ENCODE results near the gene SLC1A1. TPM values are rescaled to one million over a fixed set of nuclear protein-coding genes. Genes with fewer than 3 reads are reported as not detected.

The SLC1A1 gene
- total RNA-seq, 1 experiment from 2014 or later: 71.6 TPM

DNA sequence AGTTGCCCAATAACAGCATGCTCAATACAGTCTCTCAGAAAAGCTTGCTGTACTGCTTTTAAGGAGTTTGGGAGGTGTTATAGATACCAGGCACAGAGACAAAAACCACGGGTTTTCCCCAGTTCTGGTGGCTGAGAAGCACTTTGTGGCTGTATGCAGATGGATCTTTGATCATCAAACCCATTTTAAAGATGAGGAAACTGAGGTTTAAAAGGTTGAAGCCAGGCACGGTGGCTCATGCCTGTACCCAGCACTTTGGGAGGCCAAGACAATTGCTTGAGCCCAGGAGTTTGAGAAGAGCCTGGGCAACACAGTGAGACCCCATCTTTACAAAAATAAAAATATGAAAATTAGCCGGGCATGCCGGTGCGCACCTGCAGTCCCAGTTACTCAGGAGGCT, 125.5 kb downstream of the SLC1A1 start:
- TF ChIP-seq, protein P1, sequence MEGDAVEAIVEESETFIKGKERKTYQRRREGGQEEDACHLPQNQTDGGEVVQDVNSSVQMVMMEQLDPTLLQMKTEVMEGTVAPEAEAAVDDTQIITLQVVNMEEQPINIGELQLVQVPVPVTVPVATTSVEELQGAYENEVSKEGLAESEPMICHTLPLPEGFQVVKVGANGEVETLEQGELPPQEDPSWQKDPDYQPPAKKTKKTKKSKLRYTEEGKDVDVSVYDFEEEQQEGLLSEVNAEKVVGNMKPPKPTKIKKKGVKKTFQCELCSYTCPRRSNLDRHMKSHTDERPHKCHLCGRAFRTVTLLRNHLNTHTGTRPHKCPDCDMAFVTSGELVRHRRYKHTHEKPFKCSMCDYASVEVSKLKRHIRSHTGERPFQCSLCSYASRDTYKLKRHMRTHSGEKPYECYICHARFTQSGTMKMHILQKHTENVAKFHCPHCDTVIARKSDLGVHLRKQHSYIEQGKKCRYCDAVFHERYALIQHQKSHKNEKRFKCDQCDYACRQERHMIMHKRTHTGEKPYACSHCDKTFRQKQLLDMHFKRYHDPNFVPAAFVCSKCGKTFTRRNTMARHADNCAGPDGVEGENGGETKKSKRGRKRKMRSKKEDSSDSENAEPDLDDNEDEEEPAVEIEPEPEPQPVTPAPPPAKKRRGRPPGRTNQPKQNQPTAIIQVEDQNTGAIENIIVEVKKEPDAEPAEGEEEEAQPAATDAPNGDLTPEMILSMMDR (IDR thresholded peaks at IDR 0.05; ENCODE audit: unreplicated experiment): no peak
- H3K9me3 Mint-ChIP-seq (ENCODE audit: low read depth, unreplicated experiment): no peaks in the 10 kb centered on the region
- H3K27me3 Mint-ChIP-seq (ENCODE audit: unreplicated experiment): no peaks in the 10 kb centered on the region
- no peak overlapping the region for H3K27ac Mint-ChIP-seq (ENCODE audit: unreplicated experiment)
- H3K36me3 Mint-ChIP-seq (ENCODE audit: insufficient read depth, unreplicated experiment): no peaks in the 10 kb centered on the region
- no peak overlapping the region for H3K4me3 Mint-ChIP-seq (ENCODE audit: low read depth, unreplicated experiment)
- no peak for DNase-seq
- CTCF ChIA-PET: no interaction called here
- intact Hi-C loops (cut with micrococcal nuclease; ENCODE audit: unreplicated experiment): no loop called here
- no peaks in the 10 kb centered on the region for H3K4me1 Mint-ChIP-seq (ENCODE audit: low read depth, unreplicated experiment)
- BruUV-seq (replicated peaks): no TSS peak

DNA sequence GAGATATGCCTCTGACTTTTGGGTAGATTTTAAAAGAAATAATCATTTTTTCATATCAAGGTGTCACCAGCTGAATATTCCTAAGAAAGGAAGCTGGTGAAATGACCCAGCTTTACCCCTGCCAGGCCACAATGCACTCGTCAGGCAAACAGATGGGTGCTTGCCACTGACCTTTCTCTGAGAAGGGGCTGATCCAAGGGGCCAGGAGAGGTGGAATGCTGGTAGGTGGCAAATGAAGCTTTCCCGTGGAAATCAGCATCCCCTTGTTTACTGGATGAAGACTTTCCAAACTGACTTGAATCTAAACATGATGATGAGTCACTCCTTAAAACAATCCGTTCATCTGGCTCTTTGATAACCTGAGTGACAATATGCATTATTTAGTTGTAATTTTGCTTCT, 127.5 kb downstream of the SLC1A1 start:
- intact Hi-C loops (cut with micrococcal nuclease; ENCODE audit: unreplicated experiment): no loop called here
- no peak overlapping the region for H3K27ac Mint-ChIP-seq (ENCODE audit: unreplicated experiment)
- CTCF ChIA-PET: no interaction called here
- no peaks in the 10 kb centered on the region for H3K4me1 Mint-ChIP-seq (ENCODE audit: low read depth, unreplicated experiment)
- H3K9me3 Mint-ChIP-seq (ENCODE audit: low read depth, unreplicated experiment): no peaks in the 10 kb centered on the region
- no peak overlapping the region for H3K4me3 Mint-ChIP-seq (ENCODE audit: low read depth, unreplicated experiment)
- BruUV-seq (replicated peaks): no TSS peak
- H3K27me3 Mint-ChIP-seq (ENCODE audit: unreplicated experiment): no peaks in the 10 kb centered on the region
- DNase-seq: no peak
- H3K36me3 Mint-ChIP-seq (ENCODE audit: insufficient read depth, unreplicated experiment): no peaks in the 10 kb centered on the region
- TF ChIP-seq, protein P1 (IDR thresholded peaks at IDR 0.05; ENCODE audit: unreplicated experiment): no peak

DNA sequence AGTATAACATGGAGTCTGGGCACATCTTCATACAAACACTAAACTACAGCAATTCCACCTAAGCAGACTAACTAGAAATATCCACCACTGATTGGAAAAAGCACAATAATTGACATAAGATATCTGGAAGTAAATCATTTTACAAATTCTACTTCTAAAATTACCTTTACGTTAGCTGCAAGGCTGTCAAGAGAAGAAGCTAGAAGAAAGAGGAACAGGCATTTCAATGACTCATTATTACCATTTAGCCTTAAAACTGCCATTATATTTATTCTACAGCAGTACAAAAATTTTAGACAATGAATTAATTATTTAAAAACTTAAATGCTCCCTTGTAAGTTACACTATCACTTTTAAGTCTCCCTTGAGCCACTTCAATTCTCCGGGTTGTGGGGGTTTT, 128.4 kb downstream of the SLC1A1 start:
- no TSS peak for BruUV-seq (replicated peaks)
- DNase-seq: no peak
- H3K4me1 Mint-ChIP-seq (ENCODE audit: low read depth, unreplicated experiment): no peaks in the 10 kb centered on the region
- no peak overlapping the region for H3K4me3 Mint-ChIP-seq (ENCODE audit: low read depth, unreplicated experiment)
- H3K36me3 Mint-ChIP-seq (ENCODE audit: insufficient read depth, unreplicated experiment): no peaks in the 10 kb centered on the region
- H3K27ac Mint-ChIP-seq (ENCODE audit: unreplicated experiment): no peak overlapping the region
- no peaks in the 10 kb centered on the region for H3K27me3 Mint-ChIP-seq (ENCODE audit: unreplicated experiment)
- intact Hi-C loops (cut with micrococcal nuclease; ENCODE audit: unreplicated experiment): no loop called here
- CTCF ChIA-PET: no interaction called here
- no peaks in the 10 kb centered on the region for H3K9me3 Mint-ChIP-seq (ENCODE audit: low read depth, unreplicated experiment)
- TF ChIP-seq, protein P1 (IDR thresholded peaks at IDR 0.05; ENCODE audit: unreplicated experiment): no peak

DNA sequence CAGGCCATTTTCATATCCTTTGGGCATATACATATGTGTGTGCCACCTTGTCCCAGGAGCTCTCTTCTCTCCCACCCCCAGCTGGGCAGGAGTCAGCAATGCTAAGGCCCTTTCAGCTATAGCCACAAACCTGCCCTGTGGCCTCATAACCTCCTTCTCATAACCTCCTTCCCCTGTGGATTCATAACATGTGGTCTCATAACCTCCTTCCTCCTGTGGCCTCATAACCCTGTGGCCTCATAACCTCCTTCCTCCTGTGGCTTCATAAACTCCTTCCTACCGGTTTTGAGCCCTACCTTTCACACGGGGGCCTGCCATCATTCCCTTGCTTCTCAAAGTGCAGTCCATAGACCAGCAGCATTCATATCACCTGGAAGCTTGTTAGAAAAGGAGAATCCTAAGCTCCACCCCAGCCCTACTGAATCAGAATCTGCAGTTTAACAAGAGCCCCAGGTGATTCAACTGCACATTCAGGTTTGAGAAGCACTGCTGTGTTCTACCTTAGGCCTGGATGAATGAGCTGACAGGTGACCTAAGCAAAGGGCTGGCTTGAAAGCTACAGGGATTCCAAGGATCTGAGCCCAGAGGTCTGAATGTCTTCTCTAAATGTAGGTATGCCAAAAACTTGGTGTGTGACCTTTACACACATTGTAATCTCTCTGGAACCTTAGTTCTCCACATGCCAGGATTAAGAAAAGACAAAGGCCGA, 129.9 kb downstream of the SLC1A1 start:
- no peaks in the 10 kb centered on the region for H3K4me1 Mint-ChIP-seq (ENCODE audit: low read depth, unreplicated experiment)
- no TSS peak for BruUV-seq (replicated peaks)
- DNase-seq: no peak
- H3K9me3 Mint-ChIP-seq (ENCODE audit: low read depth, unreplicated experiment): no peaks in the 10 kb centered on the region
- CTCF ChIA-PET: no interaction called here
- H3K27me3 Mint-ChIP-seq (ENCODE audit: unreplicated experiment): no peaks in the 10 kb centered on the region
- intact Hi-C loops (cut with micrococcal nuclease; ENCODE audit: unreplicated experiment): no loop called here
- H3K27ac Mint-ChIP-seq (ENCODE audit: unreplicated experiment): no peak overlapping the region
- no peak overlapping the region for H3K4me3 Mint-ChIP-seq (ENCODE audit: low read depth, unreplicated experiment)
- TF ChIP-seq, protein P1 (IDR thresholded peaks at IDR 0.05; ENCODE audit: unreplicated experiment): no peak
- H3K36me3 Mint-ChIP-seq (ENCODE audit: insufficient read depth, unreplicated experiment): no peaks in the 10 kb centered on the region
